ENCODE results near the gene WSCD2.

GRCh38 chr12:108196921-108197320 is 67.8 kb downstream of the WSCD2 start:
- TF ChIP-seq BHLHE40 (IDR thresholded peaks at IDR 0.05; ENCODE audit: borderline replicate concordance) (no peak), L3MBTL2 (conservative IDR thresholded peaks at IDR 0.05) (no peak), FOXK2 (IDR thresholded peaks at IDR 0.05) (no peak), FOXM1 (IDR thresholded peaks at IDR 0.05; ENCODE audit: borderline replicate concordance) (no peak), SP1 (IDR thresholded peaks at IDR 0.05) (no peak)

Measured in HEK293T (cell line).